Adipocyte (in vitro differentiated cells): ENCODE measurements around the gene SH3BGRL3.
"Not testable (repeated sequence)": the region's sequence is repeated elsewhere in the genome, so short reads cannot be mapped to it uniquely, and the experiment has no call there.

Experiments
- DNase-seq: peaks from one replicate; pipeline ENCODE4 v3.0.0-alpha.2; 2015; ENCODE audit warnings: low read depth
- H3K27me3 ChIP-seq: replicated peaks from 2 replicates; pipeline ENCODE4 v1.7.0; 2013; ENCODE audit warnings: mild to moderate bottlenecking, low read length, moderate library complexity; ENCODE audit not compliant: control insufficient read depth, insufficient read depth
- H3K36me3 ChIP-seq: 2 replicates; pipeline ENCODE4 v1.7.0; 2013; ENCODE audit warnings: low read length, mild to moderate bottlenecking, moderate library complexity; ENCODE audit not compliant: control insufficient read depth, insufficient read depth, severe bottlenecking
- H3K4me1 ChIP-seq: 2 replicates; pipeline ENCODE4 v1.7.0; 2013; ENCODE audit warnings: mild to moderate bottlenecking, low read length, moderate library complexity; ENCODE audit not compliant: control insufficient read depth, insufficient read depth
- H3K4me3 ChIP-seq: 2 replicates; pipeline ENCODE4 v1.7.0; 2013; ENCODE audit warnings: mild to moderate bottlenecking, low read length, moderate library complexity
- H3K9ac ChIP-seq: 2 replicates; pipeline ENCODE4 v1.7.0; 2013; ENCODE audit warnings: mild to moderate bottlenecking, low read length, moderate library complexity
- H3K9me3 ChIP-seq: 2 replicates; pipeline ENCODE4 v1.7.0; 2013; ENCODE audit warnings: mild to moderate bottlenecking, low read length, moderate library complexity; ENCODE audit not compliant: control insufficient read depth

SH3BGRL3 gene

DNA sequence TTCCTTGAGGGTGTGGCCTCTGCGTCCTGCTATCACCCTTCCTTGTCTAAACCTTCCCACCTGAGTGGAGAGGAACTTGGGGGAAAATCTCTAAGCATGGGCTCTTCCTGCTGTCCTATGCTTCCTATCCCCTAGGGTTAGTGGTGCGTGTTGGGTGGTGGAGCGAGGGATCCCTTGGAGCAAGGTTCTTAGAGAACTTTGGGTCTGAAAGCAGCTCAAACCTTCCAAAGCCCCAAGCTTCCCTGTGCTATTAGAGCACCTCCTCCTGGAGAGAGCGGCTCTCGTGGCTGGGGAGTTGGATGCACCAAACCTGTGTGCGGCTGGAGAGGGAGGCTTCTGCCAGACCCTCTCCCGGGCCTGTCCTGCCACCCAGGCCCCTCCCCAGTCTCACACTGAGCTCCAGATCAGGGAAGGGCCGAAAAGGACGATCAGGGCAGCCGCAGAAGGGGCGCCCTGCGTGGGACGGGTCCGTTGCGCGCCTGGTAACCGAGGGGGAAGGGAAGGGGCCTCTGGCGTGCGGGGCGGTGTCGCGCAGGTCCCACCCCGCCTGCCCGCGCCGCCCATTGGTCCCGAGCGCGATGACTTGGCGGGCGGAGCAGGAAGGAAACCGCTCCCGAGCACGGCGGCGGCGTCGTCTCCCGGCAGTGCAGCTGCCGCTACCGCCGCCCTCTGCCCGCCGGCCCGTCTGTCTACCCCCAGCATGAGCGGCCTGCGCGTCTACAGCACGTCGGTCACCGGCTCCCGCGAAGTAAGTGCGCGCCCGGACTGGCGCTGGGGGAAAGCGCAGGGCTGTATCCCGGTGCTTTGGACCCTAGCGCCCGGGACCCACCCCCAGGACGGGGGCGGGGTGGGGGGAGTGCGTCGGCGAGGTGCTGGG lies at the start of gene SH3BGRL3:
Gene SH3BGRL3, plus strand, starts transcription at position 631 of the 877 bp plus-strand sequence. Its CDS starts 70 bp downstream, at position 701.
- Histone ChIP-seq H3K36me3 (peaks cover 4% of the 10 kb centered on the region), H3K27me3 (no peaks in the 10 kb centered on the region), H3K9me3 (no peaks in the 10 kb centered on the region), H3K4me1 (peaks cover 86% of the 10 kb centered on the region), H3K4me3 (peak within 1 kb of the TSS; percentile 85), H3K9ac (peak within 1 kb of the TSS; percentile 93)
- DNase-seq = peak; percentile 95

- not testable (repeated sequence) for H3K9me3 ChIP-seq, H3K4me3 ChIP-seq, H3K36me3 ChIP-seq, H3K4me1 ChIP-seq, H3K9ac ChIP-seq, DNase-seq
- peaks cover 18% of the 10 kb centered on the region for H3K27me3 ChIP-seq
Observed at GRCh38 chr1:26230682-26231081, 49.2 kb upstream of the SH3BGRL3 start.

GRCh38 chr1:26233903-26234643 lies 45.8 kb upstream of the SH3BGRL3 start, which contains the start of gene CEP85:
CEP85 (plus strand) TSS chr1:26234200; CDS start chr1:26239784, 5,584 bp downstream.
- no peaks in the 10 kb centered on the region for H3K9me3 ChIP-seq
- peak within 1 kb of the TSS; percentile 91 for H3K9ac ChIP-seq
- no peaks in the 10 kb centered on the region for H3K36me3 ChIP-seq

DNA sequence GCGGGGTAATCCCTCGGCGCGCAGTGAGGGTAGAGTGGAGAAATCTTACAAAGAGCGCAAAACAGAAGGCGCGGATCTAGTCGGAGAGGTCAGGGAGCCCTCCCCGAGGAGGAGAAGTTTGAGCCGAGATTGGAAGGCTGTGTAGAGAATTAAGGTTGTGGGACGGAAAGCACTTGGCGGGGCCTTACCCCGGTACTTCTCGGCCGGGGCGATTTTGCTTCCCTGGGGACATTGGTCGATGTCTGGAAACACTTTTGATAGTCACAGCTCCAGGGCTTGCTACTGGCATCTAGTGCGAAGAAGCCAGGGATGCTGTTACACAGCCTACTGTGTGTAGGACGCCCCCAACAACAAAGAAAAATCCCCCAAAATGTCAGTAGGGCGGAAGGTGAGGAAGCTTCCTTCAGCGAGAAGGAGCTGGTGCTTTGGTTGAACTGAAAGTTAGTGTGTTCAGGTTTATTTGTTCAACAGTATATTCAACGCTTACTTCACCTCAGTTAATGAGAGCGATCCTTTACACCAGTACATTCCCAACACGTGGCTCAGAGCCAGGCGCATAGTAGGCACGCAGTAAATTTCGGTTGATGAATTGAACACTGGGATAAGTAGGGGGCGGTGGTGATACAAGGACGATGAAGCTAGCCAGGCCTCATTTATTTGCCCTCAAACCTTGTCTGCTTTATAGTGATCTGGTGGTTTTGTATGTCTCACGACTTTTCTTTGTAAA lies 45.1 kb upstream of the SH3BGRL3 start:
- Histone ChIP-seq H3K36me3 (no peaks in the 10 kb centered on the region), H3K9ac (peak overlapping the region; percentile 91), H3K4me1 (peaks cover 19% of the 10 kb centered on the region), H3K27me3 (no peaks in the 10 kb centered on the region), H3K4me3 (peak overlapping the region; percentile 93), H3K9me3 (no peaks in the 10 kb centered on the region)
- peak; percentile 59 for DNase-seq

More at GRCh38 chr1:26233903-26234643, 45.8 kb upstream of the SH3BGRL3 start, which contains the start of gene CEP85:
- peak; percentile 99 for DNase-seq
- Histone ChIP-seq H3K27me3 (no peaks in the 10 kb centered on the region), H3K4me1 (peaks cover 14% of the 10 kb centered on the region), H3K4me3 (peak within 1 kb of the TSS; percentile 93)

- Histone ChIP-seq H3K4me3 (no peak overlapping the region), H3K9me3 (no peaks in the 10 kb centered on the region)
- DNase-seq = peak; percentile 46
Observed at GRCh38 chr1:26237230-26237966, 42.5 kb upstream of the SH3BGRL3 start.

GRCh38 chr1:26239936-26240335 lies 40.0 kb upstream of the SH3BGRL3 start:
- peaks cover 20% of the 10 kb centered on the region for H3K4me1 ChIP-seq
- H3K27me3 ChIP-seq = no peaks in the 10 kb centered on the region
- H3K9me3 ChIP-seq = no peaks in the 10 kb centered on the region
- H3K9ac ChIP-seq = no peak overlapping the region
- peak; percentile 38 for DNase-seq
- no peaks in the 10 kb centered on the region for H3K36me3 ChIP-seq
- no peak overlapping the region for H3K4me3 ChIP-seq

More at GRCh38 chr1:26237230-26237966, 42.5 kb upstream of the SH3BGRL3 start:
- H3K27me3 ChIP-seq = no peaks in the 10 kb centered on the region
- H3K4me1 ChIP-seq = peaks cover 25% of the 10 kb centered on the region
- H3K9ac ChIP-seq = no peak overlapping the region
- no peaks in the 10 kb centered on the region for H3K36me3 ChIP-seq

DNA sequence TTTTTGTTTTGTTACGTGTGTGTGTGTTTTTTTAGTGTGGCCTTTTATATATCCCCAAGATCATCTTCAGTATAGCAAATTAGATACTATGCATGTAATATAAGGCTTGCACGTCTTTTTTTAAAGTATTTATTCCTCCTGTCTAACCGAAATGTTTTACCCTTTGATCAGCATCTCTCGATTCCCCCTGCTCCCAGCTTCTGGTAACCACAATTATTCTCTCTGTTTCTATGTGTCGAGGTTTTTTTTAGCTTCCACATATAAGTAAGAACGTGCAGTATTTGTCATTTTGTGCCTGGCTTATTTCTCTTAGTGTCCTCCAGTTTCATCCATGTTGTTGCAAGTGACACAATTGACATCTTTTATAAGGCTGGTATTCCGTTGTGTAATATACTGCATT lies 27.2 kb upstream of the SH3BGRL3 start:
- no peak for DNase-seq
- H3K36me3 ChIP-seq = peaks cover 28% of the 10 kb centered on the region
- H3K9me3 ChIP-seq = no peaks in the 10 kb centered on the region
- H3K9ac ChIP-seq = no peak overlapping the region
- no peaks in the 10 kb centered on the region for H3K4me1 ChIP-seq
- no peaks in the 10 kb centered on the region for H3K27me3 ChIP-seq
- no peak overlapping the region for H3K4me3 ChIP-seq

- peak; percentile 19 for DNase-seq
- Histone ChIP-seq H3K9me3 (no peaks in the 10 kb centered on the region), H3K36me3 (peaks cover 41% of the 10 kb centered on the region), H3K27me3 (no peaks in the 10 kb centered on the region), H3K9ac (no peak overlapping the region), H3K4me3 (no peak overlapping the region), H3K4me1 (no peaks in the 10 kb centered on the region)
Observed at GRCh38 chr1:26254404-26254803, 25.5 kb upstream of the SH3BGRL3 start.

DNA sequence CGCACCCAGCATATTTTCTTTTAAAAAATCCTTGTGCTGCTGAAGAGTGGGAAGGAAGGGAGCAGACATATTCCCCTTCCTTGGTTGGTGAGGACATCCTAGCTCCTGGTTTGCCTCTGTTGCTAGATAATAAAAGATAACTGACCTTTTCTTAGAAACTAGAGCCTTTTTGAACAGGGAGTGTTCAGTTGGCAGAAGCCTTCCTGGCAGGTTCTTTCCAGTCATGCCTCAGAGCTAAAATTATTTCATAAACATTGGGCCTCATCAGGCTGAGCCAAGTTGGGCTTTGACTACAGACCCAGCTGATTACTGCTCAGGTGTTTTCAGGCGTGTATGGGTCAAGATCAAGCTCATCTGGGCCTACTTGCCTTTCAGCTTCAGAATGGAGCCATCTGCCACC lies 22.7 kb upstream of the SH3BGRL3 start:
- no peak for DNase-seq
- Histone ChIP-seq H3K36me3 (peaks cover 38% of the 10 kb centered on the region), H3K9me3 (no peaks in the 10 kb centered on the region)

DNA sequence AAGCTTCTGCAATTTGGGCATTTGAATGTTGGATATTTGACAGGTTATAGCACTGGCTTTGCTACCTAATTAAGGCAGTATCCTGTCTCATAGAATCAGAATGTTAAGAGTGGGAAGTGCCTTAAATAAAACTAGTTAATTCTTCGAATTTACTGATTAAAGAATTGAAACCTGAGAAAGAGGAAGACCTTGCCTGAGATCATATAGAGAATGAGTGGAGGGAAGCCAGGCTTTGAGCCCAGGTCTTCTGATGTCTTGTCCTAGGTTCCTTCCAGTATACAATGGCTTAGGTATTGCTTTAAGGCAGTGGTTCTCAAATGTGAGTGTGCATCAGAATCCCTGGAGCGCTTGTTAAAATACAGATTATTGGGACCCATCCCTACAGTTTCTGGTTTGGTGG lies 20.9 kb upstream of the SH3BGRL3 start:
- Histone ChIP-seq H3K9me3 (no peaks in the 10 kb centered on the region), H3K4me3 (no peak overlapping the region), H3K4me1 (no peaks in the 10 kb centered on the region), H3K36me3 (peaks cover 47% of the 10 kb centered on the region), H3K27me3 (no peaks in the 10 kb centered on the region), H3K9ac (no peak overlapping the region)
- DNase-seq = no peak

More for the DNA sequence above, 22.7 kb upstream of the SH3BGRL3 start:
- Histone ChIP-seq H3K4me3 (no peak overlapping the region), H3K4me1 (no peaks in the 10 kb centered on the region), H3K27me3 (no peaks in the 10 kb centered on the region), H3K9ac (no peak overlapping the region)
